Calu3 (cell line): ENCODE measurements around the gene MMP8. TPM values are rescaled to one million over a fixed set of nuclear protein-coding genes. Genes with fewer than 3 reads are reported as not detected.

Experiments used
- BruUV-seq: library from RNA; stranded (reverse); fragments of 400-500 nt; replicated peaks from 2 replicates; lab custom pipeline; 2021; lab: Mats Ljungman, UMichigan
- CTCF ChIA-PET: fragments of 300-600 bp; sonication (Branson Sonifier 250); formaldehyde crosslinking; loops from one replicate; lab custom pipeline; 2022; ENCODE audit warnings: antibody characterized with exemption; lab: Charles Lee
- DNase-seq: peaks from one replicate; pipeline ENCODE4 v3.0.0; 2022
- H3K27ac Mint-ChIP-seq: one replicate; pipeline ENCODE4 v1.8.0; 2022; ENCODE audit warnings: mixed read lengths; ENCODE audit not compliant: unreplicated experiment
- H3K27me3 Mint-ChIP-seq: one replicate; pipeline ENCODE4 v1.8.0; 2022; ENCODE audit warnings: mixed read lengths; ENCODE audit not compliant: unreplicated experiment
- H3K36me3 Mint-ChIP-seq: one replicate; pipeline ENCODE4 v1.8.0; 2022; ENCODE audit warnings: mild to moderate bottlenecking, moderate library complexity, mixed read lengths; ENCODE audit not compliant: insufficient read depth, unreplicated experiment
- H3K4me1 Mint-ChIP-seq: one replicate; pipeline ENCODE4 v1.8.0; 2022; ENCODE audit warnings: mild to moderate bottlenecking, low read depth, mixed read lengths; ENCODE audit not compliant: unreplicated experiment
- H3K4me3 Mint-ChIP-seq: one replicate; pipeline ENCODE4 v1.8.0; 2022; ENCODE audit warnings: mild to moderate bottlenecking, low read depth, moderate library complexity, mixed read lengths; ENCODE audit not compliant: unreplicated experiment
- H3K9me3 Mint-ChIP-seq: one replicate; pipeline ENCODE4 v1.8.0; 2022; ENCODE audit warnings: low read depth, mixed read lengths; ENCODE audit not compliant: unreplicated experiment
- CTCF ChIP-seq: fragments of 200-600 bp; IDR thresholded peaks from one replicate; pipeline ENCODE4 v1.8.0; 2022; ENCODE audit warnings: antibody characterized with exemption; ENCODE audit not compliant: unreplicated experiment
- intact Hi-C: fragments of 100-400 bp; cut with micrococcal nuclease; formaldehyde crosslinking; loops from one replicate; pipeline ENCODE4 v1.10.0; 2022; ENCODE audit not compliant: unreplicated experiment
- total RNA-seq: library from RNA; stranded (reverse); gene quantifications from 2 replicates; pipeline ENCODE4 v1.2.3, GENCODE V29; 2022

Gene MMP8
- total RNA-seq, 1 experiment from 2014 or later, result not detected

GRCh38 chr11:102760344-102761035 lies 35.7 kb upstream of the MMP8 start:
- Mint-ChIP-seq H3K4me3 (no peak overlapping the region), H3K27me3 (peaks cover 17% of the 10 kb centered on the region), H3K27ac (no peak overlapping the region), H3K9me3 (no peaks in the 10 kb centered on the region), H3K36me3 (no peaks in the 10 kb centered on the region), H3K4me1 (peaks cover 9% of the 10 kb centered on the region)
- intact Hi-C loops, result no loop called here
- no TSS peak for BruUV-seq
- CTCF ChIA-PET, result no interaction called here
- no peak for DNase-seq
- TF ChIP-seq CTCF, result no peak

GRCh38 chr11:102757823-102758549 lies 33.2 kb upstream of the MMP8 start:
- H3K27ac Mint-ChIP-seq, result no peak overlapping the region
- no peaks in the 10 kb centered on the region for H3K36me3 Mint-ChIP-seq
- no peak for DNase-seq
- H3K4me1 Mint-ChIP-seq, result peaks cover 9% of the 10 kb centered on the region
- BruUV-seq, result no TSS peak
- CTCF ChIA-PET, result no interaction called here
- no peaks in the 10 kb centered on the region for H3K9me3 Mint-ChIP-seq
- no peak overlapping the region for H3K4me3 Mint-ChIP-seq
- intact Hi-C loops, result no loop called here
- H3K27me3 Mint-ChIP-seq, result peaks cover 2% of the 10 kb centered on the region
- TF ChIP-seq CTCF, result no peak

GRCh38 chr11:102753267-102753666 lies 28.5 kb upstream of the MMP8 start:
- no peak for DNase-seq
- no peaks in the 10 kb centered on the region for H3K9me3 Mint-ChIP-seq
- CTCF ChIA-PET, result no interaction called here
- TF ChIP-seq CTCF, result no peak
- no peaks in the 10 kb centered on the region for H3K36me3 Mint-ChIP-seq
- H3K27me3 Mint-ChIP-seq, result no peaks in the 10 kb centered on the region
- no peak overlapping the region for H3K27ac Mint-ChIP-seq
- H3K4me3 Mint-ChIP-seq, result no peak overlapping the region
- H3K4me1 Mint-ChIP-seq, result peaks cover 12% of the 10 kb centered on the region
- intact Hi-C loops, result no loop called here
- no TSS peak for BruUV-seq

GRCh38 chr11:102751673-102752072 lies 26.9 kb upstream of the MMP8 start:
- CTCF ChIA-PET, result no interaction called here
- H3K4me1 Mint-ChIP-seq, result peaks cover 10% of the 10 kb centered on the region
- H3K27me3 Mint-ChIP-seq, result no peaks in the 10 kb centered on the region
- peaks cover 8% of the 10 kb centered on the region for H3K36me3 Mint-ChIP-seq
- intact Hi-C loops, result no loop called here
- H3K4me3 Mint-ChIP-seq, result no peak overlapping the region
- BruUV-seq, result no TSS peak
- no peak for DNase-seq
- no peaks in the 10 kb centered on the region for H3K9me3 Mint-ChIP-seq
- H3K27ac Mint-ChIP-seq, result no peak overlapping the region
- TF ChIP-seq CTCF, result no peak
